ENCODE data around the gene HDAC4.

- TF ChIP-seq EP300 (IDR thresholded peaks at IDR 0.05) (no peak), CTCF (IDR thresholded peaks at IDR 0.05) (no peak), POLR2A (IDR thresholded peaks at IDR 0.05) (no peak), POLR2AphosphoS5 (IDR thresholded peaks at IDR 0.05) (no peak)
Measured at GRCh38 chr2:239289545-239289944, 111.3 kb downstream of the HDAC4 start.
